Loucy (cell line): ENCODE data around the gene FOXO4.
A peak's percentile ranks its signal among the peaks of the same experiment; 100 is the strongest.

Experiments used
- H2AFZ ChIP-seq: fragments of 200-600 bp; sonication (generic); 2 replicates; pipeline ENCODE4 v1.6.0; 2016; ENCODE audit warnings: antibody characterized with exemption, mild to moderate bottlenecking, low read length, moderate library complexity
- H3F3A ChIP-seq: fragments of 200-600 bp; 2 replicates; pipeline ENCODE4 v1.6.0; 2016; ENCODE audit warnings: antibody characterized with exemption, low read depth, mild to moderate bottlenecking
- H3K27me3 ChIP-seq: fragments of 200-600 bp; sonication (generic); 2 replicates; pipeline ENCODE4 v1.6.1; 2014; ENCODE audit warnings: low read length, mild to moderate bottlenecking; ENCODE audit not compliant: insufficient read depth, poor library complexity, severe bottlenecking
- H3K36me3 ChIP-seq: fragments of 200-600 bp; sonication (generic); 2 replicates; pipeline ENCODE4 v1.6.1; 2016; ENCODE audit warnings: low read length; ENCODE audit not compliant: insufficient read depth
- H3K4me1 ChIP-seq: fragments of 200-600 bp; sonication (generic); 2 replicates; pipeline ENCODE4 v1.5.1; 2014; ENCODE audit warnings: low read length, mild to moderate bottlenecking; ENCODE audit not compliant: insufficient read depth, poor library complexity, severe bottlenecking
- H3K4me2 ChIP-seq: fragments of 200-600 bp; sonication (generic); 2 replicates; pipeline ENCODE4 v1.6.0; 2014; ENCODE audit warnings: antibody characterized with exemption, low read length, low read depth, mild to moderate bottlenecking; ENCODE audit not compliant: poor library complexity, severe bottlenecking
- H3K4me3 ChIP-seq: fragments of 200-600 bp; sonication (generic); 2 replicates; pipeline ENCODE4 v1.5.1; 2014; ENCODE audit warnings: low read length, mild to moderate bottlenecking, mixed read lengths; ENCODE audit not compliant: poor library complexity, severe bottlenecking
- H3K79me2 ChIP-seq: fragments of 200-600 bp; sonication (generic); 2 replicates; pipeline ENCODE4 v1.6.1; 2014; ENCODE audit warnings: low read length; ENCODE audit not compliant: insufficient read depth
- H3K9ac ChIP-seq: fragments of 200-600 bp; sonication (generic); 2 replicates; pipeline ENCODE4 v1.6.0; 2014; ENCODE audit warnings: mild to moderate bottlenecking, low read depth, low read length, moderate library complexity; ENCODE audit not compliant: poor library complexity, severe bottlenecking
- H3K9me2 ChIP-seq: fragments of 200-600 bp; sonication (generic); replicated peaks from 2 replicates; pipeline ENCODE4 v1.6.1; 2016; ENCODE audit warnings: low read depth, low read length, mixed read lengths
- H3K9me3 ChIP-seq: fragments of 200-600 bp; sonication (generic); 2 replicates; pipeline ENCODE4 v1.6.1; 2014; ENCODE audit warnings: mild to moderate bottlenecking, antibody characterized with exemption, low read length, low read depth; ENCODE audit not compliant: insufficient read depth
- H4K20me1 ChIP-seq: fragments of 200-600 bp; sonication (generic); 2 replicates; pipeline ENCODE4 v1.6.0; 2014; ENCODE audit warnings: antibody characterized with exemption, low read length, mild to moderate bottlenecking; ENCODE audit not compliant: insufficient read depth, poor library complexity, severe bottlenecking
- CTCF ChIP-seq: fragments of 200-600 bp; sonication (generic); conservative IDR thresholded peaks from 2 replicates; pipeline ENCODE4 v1.5.1; 2014; ENCODE audit warnings: mild to moderate bottlenecking, antibody characterized with exemption, low read length
- EZH2phosphoT487 ChIP-seq: fragments of 200-600 bp; IDR thresholded peaks from 2 replicates; pipeline ENCODE4 v1.6.1; 2018; ENCODE audit warnings: antibody characterized with exemption, mild to moderate bottlenecking, moderate library complexity, borderline replicate concordance

FOXO4 gene

GRCh38 chrX:71106427-71106826 is 10.8 kb downstream of the FOXO4 start, which contains the start of gene CXorf65:
CXorf65 (minus strand) TSS chrX:71106740; CDS start chrX:71106556, 184 bp downstream.
- Histone ChIP-seq H3K9me2 (no peaks in the 10 kb centered on the region), H3K4me1 (peaks cover 53% of the 10 kb centered on the region), H3K9ac (peak within 1 kb of the TSS; percentile 100), H2AFZ (no peak within 1 kb of the TSS), H3K9me3 (no peaks in the 10 kb centered on the region), H3K4me3 (peak within 1 kb of the TSS; percentile 96), H3K4me2 (peak within 1 kb of the TSS; percentile 100), H3K27me3 (no peaks in the 10 kb centered on the region), H3F3A (peaks cover 11% of the 10 kb centered on the region), H4K20me1 (no peaks in the 10 kb centered on the region), H3K36me3 (no peaks in the 10 kb centered on the region), H3K79me2 (peaks cover 74% of the 10 kb centered on the region)
- TF ChIP-seq EZH2phosphoT487 (no peak), CTCF (no peak)

GRCh38 chrX:71107245-71107644 is 11.6 kb downstream of the FOXO4 start:
- Histone ChIP-seq H3K9me3 (no peaks in the 10 kb centered on the region), H3K79me2 (peaks cover 73% of the 10 kb centered on the region), H3F3A (peaks cover 12% of the 10 kb centered on the region), H3K9ac (peak overlapping the region; percentile 100), H2AFZ (no peak overlapping the region), H4K20me1 (no peaks in the 10 kb centered on the region), H3K4me1 (peaks cover 49% of the 10 kb centered on the region), H3K36me3 (no peaks in the 10 kb centered on the region), H3K27me3 (no peaks in the 10 kb centered on the region), H3K4me3 (peak overlapping the region; percentile 96), H3K9me2 (no peaks in the 10 kb centered on the region), H3K4me2 (peak overlapping the region; percentile 100)
- TF ChIP-seq EZH2phosphoT487 = no peak
- TF ChIP-seq CTCF = no peak

GRCh38 chrX:71107762-71108360 is 12.2 kb downstream of the FOXO4 start:
- no peaks in the 10 kb centered on the region for H3K9me3 ChIP-seq
- H3F3A ChIP-seq = peaks cover 11% of the 10 kb centered on the region
- H2AFZ ChIP-seq = no peak overlapping the region
- peaks cover 73% of the 10 kb centered on the region for H3K79me2 ChIP-seq
- no peaks in the 10 kb centered on the region for H3K36me3 ChIP-seq
- H3K4me2 ChIP-seq = peak overlapping the region; percentile 100
- H3K27me3 ChIP-seq = no peaks in the 10 kb centered on the region
- H4K20me1 ChIP-seq = no peaks in the 10 kb centered on the region
- H3K9ac ChIP-seq = peak overlapping the region; percentile 100
- H3K9me2 ChIP-seq = no peaks in the 10 kb centered on the region
- peaks cover 49% of the 10 kb centered on the region for H3K4me1 ChIP-seq
- H3K4me3 ChIP-seq = peak overlapping the region; percentile 96
- TF ChIP-seq CTCF = no peak
- TF ChIP-seq EZH2phosphoT487 = no peak
